CD4-positive, alpha-beta T cell treated with Interleukin-4 for 4 hours (primary cell): Measurements from ENCODE around the gene QPCT.
"Not testable (repeated sequence)": the region's sequence is repeated elsewhere in the genome, so short reads cannot be mapped to it uniquely, and the experiment has no call there.

Experiments used
- DNase-seq: peaks from one replicate; pipeline ENCODE4 v3.0.0-alpha.2; 2020

QPCT gene

GRCh38 chr2:37344453-37345361, at the start of gene QPCT:
QPCT (plus strand) TSS chr2:37344630; CDS start chr2:37344732, 102 bp downstream.
- DNase-seq = peak; percentile 80

- not testable (repeated sequence) for DNase-seq
Measured at GRCh38 chr2:37294858-37295257, 49.6 kb upstream of the QPCT start.

- DNase-seq = no peak
Measured at GRCh38 chr2:37295469-37296073, 48.9 kb upstream of the QPCT start.

- DNase-seq = no peak
Measured at GRCh38 chr2:37297632-37298031, 46.8 kb upstream of the QPCT start.

- DNase-seq = no peak
Measured at GRCh38 chr2:37300146-37300545, 44.3 kb upstream of the QPCT start.

GRCh38 chr2:37300578-37300977, 43.9 kb upstream of the QPCT start:
- no peak for DNase-seq

- DNase-seq = no peak
Measured at GRCh38 chr2:37301408-37301807, 43.0 kb upstream of the QPCT start.

- no peak for DNase-seq
Measured at GRCh38 chr2:37302701-37303252, 41.7 kb upstream of the QPCT start.

- DNase-seq = no peak
Measured at GRCh38 chr2:37306024-37306423, 38.4 kb upstream of the QPCT start.

- DNase-seq = no peak
Measured at GRCh38 chr2:37307500-37307899, 36.9 kb upstream of the QPCT start.

- DNase-seq = no peak
Measured at GRCh38 chr2:37315364-37315763, 29.1 kb upstream of the QPCT start.

- DNase-seq = no peak
Measured at GRCh38 chr2:37316181-37316580, 28.2 kb upstream of the QPCT start.

GRCh38 chr2:37317746-37318145, 26.7 kb upstream of the QPCT start:
- no peak for DNase-seq

- DNase-seq = no peak
Measured at GRCh38 chr2:37318401-37318800, 26.0 kb upstream of the QPCT start.

GRCh38 chr2:37319754-37320609, 24.4 kb upstream of the QPCT start:
- no peak for DNase-seq

GRCh38 chr2:37321029-37321682, 23.3 kb upstream of the QPCT start:
- no peak for DNase-seq

GRCh38 chr2:37322368-37322767, 22.1 kb upstream of the QPCT start:
- DNase-seq = peak; percentile 7

- no peak for DNase-seq
Measured at GRCh38 chr2:37323176-37323780, 21.2 kb upstream of the QPCT start.

- peak; percentile 46 for DNase-seq
Measured at GRCh38 chr2:37323781-37324535, 20.5 kb upstream of the QPCT start.

- peak; percentile 75 for DNase-seq
Measured at GRCh38 chr2:37324536-37324785, 20.0 kb upstream of the QPCT start.

- peak; percentile 33 for DNase-seq
Measured at GRCh38 chr2:37324786-37325624, 19.4 kb upstream of the QPCT start, which contains the start of gene PRKD3. PRKD3 (minus strand) TSS chr2:37324833; CDS start chr2:37316524, 8,309 bp downstream.
